ENCODE results near the gene DNAH14. TPM values are rescaled to one million over a fixed set of nuclear protein-coding genes. Genes with fewer than 3 reads are reported as not detected.
"Not testable (repeated sequence)": the region's sequence is repeated elsewhere in the genome, so short reads cannot be mapped to it uniquely, and the experiment has no call there.

Gene DNAH14
- total and polyA plus RNA-seq, 2 experiments from 2014 or later: 14.7 to 46.1 TPM

GRCh38 chr1:225374996-225375395 is 445.5 kb downstream of the DNAH14 start:
- 89% methylated on average over 4 of the region's 4 CpGs for WGBS (ENCODE audit: low lambda C conversion rate, missing lambda C conversion rate)
- TF ChIP-seq EZH2 (IDR thresholded peaks at IDR 0.05; ENCODE audit: borderline replicate concordance) (no peak), EZH2phosphoT487 (IDR thresholded peaks at IDR 0.05; ENCODE audit: low read depth, severe bottlenecking, unreplicated experiment) (no peak), CTCF (IDR thresholded peaks at IDR 0.05; ENCODE audit: poor library complexity) (no peak)

DNA sequence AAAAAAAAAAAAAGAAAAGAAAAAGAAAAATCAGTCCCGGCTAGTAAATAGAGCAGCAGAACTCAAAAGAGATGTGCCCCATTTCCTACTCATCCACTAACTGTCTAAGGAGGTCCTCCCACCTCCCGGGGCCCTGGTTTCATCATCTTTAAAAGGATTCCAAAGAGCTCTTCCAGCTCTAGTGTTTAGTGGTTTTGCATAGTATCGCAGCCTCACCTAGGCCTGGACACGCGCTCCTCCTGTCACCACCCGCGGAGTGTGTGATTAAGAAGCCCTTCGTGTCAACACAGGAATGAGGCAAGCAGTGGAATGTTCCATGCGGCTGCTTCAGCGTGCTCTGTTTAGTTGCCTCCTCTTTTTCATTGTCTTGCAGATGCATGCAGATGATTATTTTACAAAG is 449.4 kb downstream of the DNAH14 start:
- Histone ChIP-seq H3K27me3 (no peaks in the 10 kb centered on the region), H4K20me1 (ENCODE audit: insufficient read depth, poor library complexity, severe bottlenecking) (no peaks in the 10 kb centered on the region), H3K4me3 (no peak overlapping the region), H2AFZ (no peak overlapping the region), H3K79me2 (no peaks in the 10 kb centered on the region), H3K4me2 (no peak overlapping the region), H3K9me3 (ENCODE audit: low read depth) (no peaks in the 10 kb centered on the region), H3K36me3 (replicated peaks; ENCODE audit: insufficient read depth, low read depth) (no peaks in the 10 kb centered on the region), H3K27ac (no peak overlapping the region), H3K4me1 (ENCODE audit: insufficient read depth) (no peaks in the 10 kb centered on the region), H3K9me2 (replicated peaks; ENCODE audit: insufficient read depth) (no peaks in the 10 kb centered on the region)
- 11% methylated on average over 9 of the region's 10 CpGs for WGBS (ENCODE audit: low lambda C conversion rate, missing lambda C conversion rate)
- DNase-seq (ENCODE audit: low spot score): peak; percentile 73
- TF ChIP-seq EZH2 (IDR thresholded peaks at IDR 0.05; ENCODE audit: borderline replicate concordance) (no peak), CTCF (IDR thresholded peaks at IDR 0.05; ENCODE audit: poor library complexity) (no peak), EZH2phosphoT487 (IDR thresholded peaks at IDR 0.05; ENCODE audit: low read depth, severe bottlenecking, unreplicated experiment) (no peak)

More at GRCh38 chr1:225374996-225375395, 445.5 kb downstream of the DNAH14 start:
- Histone ChIP-seq H3K36me3 (replicated peaks; ENCODE audit: insufficient read depth, low read depth) (no peaks in the 10 kb centered on the region), H3K4me3 (no peak overlapping the region), H3K79me2 (no peaks in the 10 kb centered on the region), H4K20me1 (ENCODE audit: insufficient read depth, poor library complexity, severe bottlenecking) (no peaks in the 10 kb centered on the region), H3K4me2 (no peak overlapping the region), H2AFZ (no peak overlapping the region), H3K9me2 (replicated peaks; ENCODE audit: insufficient read depth) (no peaks in the 10 kb centered on the region), H3K27me3 (no peaks in the 10 kb centered on the region), H3K9me3 (ENCODE audit: low read depth) (no peaks in the 10 kb centered on the region), H3K27ac (no peak overlapping the region), H3K4me1 (ENCODE audit: insufficient read depth) (no peaks in the 10 kb centered on the region)
- DNase-seq (ENCODE audit: low spot score): no peak

GRCh38 chr1:225380691-225381090 is 451.2 kb downstream of the DNAH14 start:
- no peaks in the 10 kb centered on the region for H4K20me1 ChIP-seq (ENCODE audit: insufficient read depth, poor library complexity, severe bottlenecking)
- no peak overlapping the region for H2AFZ ChIP-seq
- no peak overlapping the region for H3K27ac ChIP-seq
- no peak overlapping the region for H3K4me3 ChIP-seq
- 96% methylated on average over 1 of the region's 1 CpG for WGBS (ENCODE audit: low lambda C conversion rate, missing lambda C conversion rate)
- no peak for DNase-seq (ENCODE audit: low spot score)
- H3K4me1 ChIP-seq (ENCODE audit: insufficient read depth): no peaks in the 10 kb centered on the region
- H3K4me2 ChIP-seq: no peak overlapping the region
- no peaks in the 10 kb centered on the region for H3K79me2 ChIP-seq
- no peaks in the 10 kb centered on the region for H3K9me2 ChIP-seq (replicated peaks; ENCODE audit: insufficient read depth)
- no peaks in the 10 kb centered on the region for H3K27me3 ChIP-seq
- H3K36me3 ChIP-seq (replicated peaks; ENCODE audit: insufficient read depth, low read depth): no peaks in the 10 kb centered on the region
- no peaks in the 10 kb centered on the region for H3K9me3 ChIP-seq (ENCODE audit: low read depth)
- TF ChIP-seq EZH2 (IDR thresholded peaks at IDR 0.05; ENCODE audit: borderline replicate concordance): no peak
- no peak for TF ChIP-seq CTCF (IDR thresholded peaks at IDR 0.05; ENCODE audit: poor library complexity)
- no peak for TF ChIP-seq EZH2phosphoT487 (IDR thresholded peaks at IDR 0.05; ENCODE audit: low read depth, severe bottlenecking, unreplicated experiment)

- not testable (repeated sequence) for H2AFZ ChIP-seq; H3K9me2 ChIP-seq (replicated peaks; ENCODE audit: insufficient read depth)
Observed at GRCh38 chr1:225386860-225387259, 457.4 kb downstream of the DNAH14 start.

More at GRCh38 chr1:225386860-225387259, 457.4 kb downstream of the DNAH14 start:
- not testable (repeated sequence) for H4K20me1 ChIP-seq (ENCODE audit: insufficient read depth, poor library complexity, severe bottlenecking); DNase-seq (ENCODE audit: low spot score); H3K27me3 ChIP-seq; H3K4me2 ChIP-seq; H3K9me3 ChIP-seq (ENCODE audit: low read depth); H3K27ac ChIP-seq; H3K4me3 ChIP-seq; H3K36me3 ChIP-seq (replicated peaks; ENCODE audit: insufficient read depth, low read depth); H3K79me2 ChIP-seq; H3K4me1 ChIP-seq (ENCODE audit: insufficient read depth)
- WGBS (ENCODE audit: low lambda C conversion rate, missing lambda C conversion rate): 97% methylated on average over 3 of the region's 3 CpGs
